Tibial nerve (tissue), 4 donors: ENCODE data around the gene ASTL.

Source experiments
- CTCF ChIP-seq, 5 experiments: fragments of 200-600 bp in 3 of 5; fragments of 450-650 bp in 2 of 5; sonication (generic) in 3 of 5; IDR thresholded peaks; one replicate each; pipeline ENCODE4 v1.5.1; 2016 to 2019; ENCODE audit warnings: antibody characterized with exemption in 5 of 5, mild to moderate bottlenecking in 3 of 5, moderate library complexity in 2 of 5
- EP300 ChIP-seq, 2 donors: sonication (generic); formaldehyde crosslinking; IDR thresholded peaks; one replicate each; pipeline ENCODE4 v1.6.1; 2017; ENCODE audit warnings: antibody characterized with exemption in 2 of 2, mild to moderate bottlenecking in 1 of 2
- POLR2A ChIP-seq, 2 donors: fragments of 450-650 bp; IDR thresholded peaks; one replicate each; pipeline ENCODE4 v1.6.1; 2017; ENCODE audit warnings: antibody characterized with exemption in 2 of 2, mild to moderate bottlenecking in 2 of 2, moderate library complexity in 2 of 2

DNA sequence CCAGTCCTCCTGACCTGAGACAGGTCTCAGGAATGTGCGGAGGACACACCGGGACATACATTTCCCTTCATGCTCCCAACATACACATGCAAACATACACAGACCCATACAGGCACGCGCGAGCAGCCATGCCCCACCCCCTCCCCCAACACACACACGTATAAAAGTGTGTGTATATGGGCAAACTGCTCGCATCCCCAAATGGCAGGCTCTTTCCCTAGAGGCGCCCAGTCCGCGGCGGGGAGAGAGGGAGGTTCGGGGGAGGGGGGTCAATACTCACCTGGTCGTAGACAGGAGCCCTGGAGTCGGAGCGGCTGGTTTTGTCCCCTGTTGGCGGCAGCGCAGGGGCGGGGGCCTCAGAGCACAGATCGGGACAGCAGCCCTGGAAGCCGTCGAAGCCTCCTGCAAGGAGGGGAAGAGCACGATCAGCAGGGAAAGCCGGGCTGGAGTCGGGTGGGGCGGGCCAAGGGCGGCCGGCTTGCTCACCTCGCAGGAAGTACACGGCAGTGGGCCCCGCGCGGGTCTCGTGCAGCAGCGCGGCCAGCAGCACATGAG lies 6.3 kb upstream of the ASTL start:
- TF ChIP-seq CTCF (IDR thresholded peaks at IDR 0.05) (no peak), POLR2A (IDR thresholded peaks at IDR 0.05) (no peak), EP300 (IDR thresholded peaks at IDR 0.05) (no peak)
